ENCODE data around the gene CYP2U1. TPM values are rescaled to one million over a fixed set of nuclear protein-coding genes. Genes with fewer than 3 reads are reported as not detected.

Gene CYP2U1
- total and polyA plus RNA-seq, 2 donors from 2014 or later = 5.9 to 6.3 TPM

GRCh38 chr4:107977966-107978705 is 46.8 kb downstream of the CYP2U1 start:
- H3K4me1 ChIP-seq (ENCODE audit: control insufficient read depth in 2 of 3, insufficient read depth in 2 of 3, low read depth in 1 of 3, low read length in 3 of 3) = no peaks in the 10 kb centered on the region
- no peaks in the 10 kb centered on the region for H3K9me3 ChIP-seq (ENCODE audit: control insufficient read depth in 2 of 3, insufficient read depth in 1 of 3, low read length in 3 of 3)
- TF ChIP-seq CTCF (IDR thresholded peaks at IDR 0.05; ENCODE audit: borderline replicate concordance, extremely low read depth, insufficient read depth) = no peak
- H3K27ac ChIP-seq (ENCODE audit: low read depth in 2 of 2, low read length in 2 of 2) = no peak overlapping the region
- H3K27me3 ChIP-seq (ENCODE audit: control insufficient read depth, insufficient read depth, low read length) = no peaks in the 10 kb centered on the region
- FAIRE-seq (no peak), DNase-seq (no peak)
- intact Hi-C loops (cut with DNase I) = no loop called here
- no peak overlapping the region for H3K9ac ChIP-seq (ENCODE audit: low read length in 3 of 3)
- no peak overlapping the region for H3K4me3 ChIP-seq (ENCODE audit: low read length in 3 of 3)
- no peaks in the 10 kb centered on the region for H3K36me3 ChIP-seq (ENCODE audit: control insufficient read depth in 2 of 3, insufficient read depth in 3 of 3, low read length in 3 of 3)

GRCh38 chr4:107978716-107979451 is 47.5 kb downstream of the CYP2U1 start:
- no peaks in the 10 kb centered on the region for H3K4me1 ChIP-seq (ENCODE audit: control insufficient read depth in 2 of 3, insufficient read depth in 2 of 3, low read depth in 1 of 3, low read length in 3 of 3)
- no peak overlapping the region for H3K4me3 ChIP-seq (ENCODE audit: low read length in 3 of 3)
- no peak overlapping the region for H3K27ac ChIP-seq (ENCODE audit: low read depth in 2 of 2, low read length in 2 of 2)
- no peak for FAIRE-seq
- H3K27me3 ChIP-seq (ENCODE audit: control insufficient read depth, insufficient read depth, low read length) = no peaks in the 10 kb centered on the region
- intact Hi-C loops (cut with DNase I) = no loop called here
- no peaks in the 10 kb centered on the region for H3K36me3 ChIP-seq (ENCODE audit: control insufficient read depth in 2 of 3, insufficient read depth in 3 of 3, low read length in 3 of 3)
- TF ChIP-seq CTCF (IDR thresholded peaks at IDR 0.05; ENCODE audit: borderline replicate concordance, extremely low read depth, insufficient read depth) = no peak
- no peak overlapping the region for H3K9ac ChIP-seq (ENCODE audit: low read length in 3 of 3)
- no peaks in the 10 kb centered on the region for H3K9me3 ChIP-seq (ENCODE audit: control insufficient read depth in 2 of 3, insufficient read depth in 1 of 3, low read length in 3 of 3)
- no peak for DNase-seq

- Histone ChIP-seq H3K27me3 (ENCODE audit: control insufficient read depth, insufficient read depth, low read length) (no peaks in the 10 kb centered on the region), H3K4me3 (ENCODE audit: low read length in 3 of 3) (no peak overlapping the region), H3K4me1 (ENCODE audit: control insufficient read depth in 2 of 3, insufficient read depth in 2 of 3, low read depth in 1 of 3, low read length in 3 of 3) (peaks cover 0 to 13% (median 5%) of the 10 kb centered on the region in 3 donors), H3K9me3 (ENCODE audit: control insufficient read depth in 2 of 3, insufficient read depth in 1 of 3, low read length in 3 of 3) (no peaks in the 10 kb centered on the region), H3K27ac (ENCODE audit: low read depth in 2 of 2, low read length in 2 of 2) (no peak overlapping the region), H3K36me3 (ENCODE audit: control insufficient read depth in 2 of 3, insufficient read depth in 3 of 3, low read length in 3 of 3) (no peaks in the 10 kb centered on the region), H3K9ac (ENCODE audit: low read length in 3 of 3) (no peak overlapping the region)
- intact Hi-C loops (cut with DNase I) = no loop called here
- DNase-seq (no peak), FAIRE-seq (no peak)
- no peak for TF ChIP-seq CTCF (IDR thresholded peaks at IDR 0.05; ENCODE audit: borderline replicate concordance, extremely low read depth, insufficient read depth)
Measured at GRCh38 chr4:107987916-107988762, 56.8 kb downstream of the CYP2U1 start.
